CD4-positive, alpha-beta T cell (primary cell): ENCODE data around the gene KCNS3. TPM values are rescaled to one million over a fixed set of nuclear protein-coding genes. Genes with fewer than 3 reads are reported as not detected.

Experiments used
- ATAC-seq: fragments of 200-7000 bp; cut with Tn5 transposase; one replicate; pipeline ENCODE4 v1.10.0; 2022; ENCODE audit warnings: mild to moderate bottlenecking; ENCODE audit not compliant: poor library complexity
- CTCF ChIA-PET: fragments of 350-600 bp; sonication (Branson Sonifier 250); formaldehyde crosslinking; loops from one replicate; lab custom pipeline; 2021; ENCODE audit warnings: antibody characterized with exemption, inconsistent platforms; lab: Charles Lee
- POLR2A ChIA-PET: fragments of 350-600 bp; sonication (Branson Sonifier 250); formaldehyde crosslinking; loops from one replicate; lab custom pipeline; 2021; ENCODE audit warnings: antibody characterized with exemption, inconsistent platforms; lab: Charles Lee
- DNase-seq, 14 experiments: peaks; one replicate each; pipeline ENCODE4 v3.0.0-alpha.2; 2013 to 2020; ENCODE audit warnings: mixed read lengths in 2 of 14
- H3K27ac ChIP-seq, 2 donors: one replicate each; pipeline versions ENCODE4 v1.5.1 to v1.7.0; 2013; ENCODE audit warnings: low read length in 2 of 2, low read depth in 1 of 2, mild to moderate bottlenecking in 1 of 2
- H3K27me3 ChIP-seq, 2 experiments: 1 replicate in 1 of 2; 2 replicates in 1 of 2; pipeline versions ENCODE4 v1.6.1 to v1.7.0; 2013; ENCODE audit warnings: low read length in 2 of 2, control low read depth in 1 of 2, mild to moderate bottlenecking in 1 of 2, moderate library complexity in 1 of 2; ENCODE audit not compliant: insufficient read depth in 2 of 2, control insufficient read depth in 1 of 2
- H3K36me3 ChIP-seq: one replicate; pipeline ENCODE4 v1.6.1; 2013; ENCODE audit warnings: low read length, control low read depth; ENCODE audit not compliant: insufficient read depth
- H3K4me1 ChIP-seq: one replicate; pipeline ENCODE4 v1.6.1; 2013; ENCODE audit warnings: low read length, control low read depth; ENCODE audit not compliant: insufficient read depth
- H3K4me3 ChIP-seq: one replicate; pipeline ENCODE4 v1.5.1; 2013; ENCODE audit warnings: mild to moderate bottlenecking, low read length, moderate library complexity
- H3K9me3 ChIP-seq, 2 experiments: 1 replicate in 1 of 2; 2 replicates in 1 of 2; pipeline versions ENCODE4 v1.6.1 to v1.7.0; 2013; ENCODE audit warnings: low read length in 2 of 2, mild to moderate bottlenecking in 2 of 2, control low read depth in 1 of 2, moderate library complexity in 1 of 2; ENCODE audit not compliant: control insufficient read depth in 1 of 2, insufficient read depth in 1 of 2
- H3K27ac Mint-ChIP-seq: one replicate; pipeline ENCODE4 v1.8.0; 2020; ENCODE audit warnings: mixed read lengths
- H3K27me3 Mint-ChIP-seq: one replicate; pipeline ENCODE4 v1.8.0; 2021; ENCODE audit warnings: mixed read lengths
- H3K36me3 Mint-ChIP-seq: one replicate; pipeline ENCODE4 v1.8.0; 2021; ENCODE audit warnings: low read depth, mixed read lengths
- H3K4me1 Mint-ChIP-seq: one replicate; pipeline ENCODE4 v1.8.0; 2021; ENCODE audit warnings: low read depth, mixed read lengths
- H3K4me3 Mint-ChIP-seq: one replicate; pipeline ENCODE4 v1.8.0; 2020; ENCODE audit warnings: mild to moderate bottlenecking, mixed read lengths
- H3K9me3 Mint-ChIP-seq: one replicate; pipeline ENCODE4 v1.8.0; 2020; ENCODE audit warnings: mixed read lengths
- intact Hi-C, 2 experiments: fragments of 100-400 bp; cut with DNase I in 1 of 2; cut with micrococcal nuclease in 1 of 2; formaldehyde crosslinking; loops; one replicate each; pipeline versions ENCODE4 v1.15.1 to v1.9.0; 2023 to 2025; cut with DNase I, micrococcal nuclease
- total RNA-seq, 174 experiments: library from RNA in 2 of 174; stranded (reverse) in 2 of 174; gene quantifications; one replicate each; pipeline ENCODE4 v1.2.3 and lab custom pipeline; 2021 to 2026
- TF ChIP-seq, protein P1 (sequence below): fragments of 200-600 bp; IDR thresholded peaks from one replicate; pipeline ENCODE4 v1.8.0; 2022; ENCODE audit warnings: antibody characterized with exemption, mild to moderate bottlenecking

The KCNS3 gene
- total RNA-seq, 2 experiments from 2014 or later, result not detected

DNA sequence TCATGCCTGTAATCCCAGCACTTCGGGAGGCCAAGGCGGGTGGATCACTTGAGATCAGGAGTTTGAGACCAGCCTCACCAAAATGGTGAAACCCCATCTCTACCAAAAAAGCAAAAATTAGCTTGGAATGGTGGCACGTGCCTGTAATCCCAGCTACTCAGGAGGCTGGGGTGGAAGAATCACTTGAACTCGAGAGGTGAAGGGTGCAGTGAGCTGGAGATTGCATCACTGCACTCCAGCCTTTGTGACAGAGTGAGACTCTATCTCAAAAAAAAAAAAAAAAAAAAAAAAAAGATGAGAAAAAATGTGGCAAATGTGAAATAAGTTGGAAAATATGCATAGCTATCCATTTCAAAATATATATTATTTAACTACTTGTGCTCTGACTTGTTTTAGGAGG lies 65.0 kb downstream of the KCNS3 start:
- Histone ChIP-seq H3K4me1 (no peaks in the 10 kb centered on the region), H3K9me3 (no peaks in the 10 kb centered on the region), H3K4me3 (no peak overlapping the region), H3K27ac (no peak overlapping the region), H3K36me3 (no peaks in the 10 kb centered on the region), H3K27me3 (no peaks in the 10 kb centered on the region)
- TF ChIP-seq, protein P1, sequence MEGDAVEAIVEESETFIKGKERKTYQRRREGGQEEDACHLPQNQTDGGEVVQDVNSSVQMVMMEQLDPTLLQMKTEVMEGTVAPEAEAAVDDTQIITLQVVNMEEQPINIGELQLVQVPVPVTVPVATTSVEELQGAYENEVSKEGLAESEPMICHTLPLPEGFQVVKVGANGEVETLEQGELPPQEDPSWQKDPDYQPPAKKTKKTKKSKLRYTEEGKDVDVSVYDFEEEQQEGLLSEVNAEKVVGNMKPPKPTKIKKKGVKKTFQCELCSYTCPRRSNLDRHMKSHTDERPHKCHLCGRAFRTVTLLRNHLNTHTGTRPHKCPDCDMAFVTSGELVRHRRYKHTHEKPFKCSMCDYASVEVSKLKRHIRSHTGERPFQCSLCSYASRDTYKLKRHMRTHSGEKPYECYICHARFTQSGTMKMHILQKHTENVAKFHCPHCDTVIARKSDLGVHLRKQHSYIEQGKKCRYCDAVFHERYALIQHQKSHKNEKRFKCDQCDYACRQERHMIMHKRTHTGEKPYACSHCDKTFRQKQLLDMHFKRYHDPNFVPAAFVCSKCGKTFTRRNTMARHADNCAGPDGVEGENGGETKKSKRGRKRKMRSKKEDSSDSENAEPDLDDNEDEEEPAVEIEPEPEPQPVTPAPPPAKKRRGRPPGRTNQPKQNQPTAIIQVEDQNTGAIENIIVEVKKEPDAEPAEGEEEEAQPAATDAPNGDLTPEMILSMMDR, result no peak
- DNase-seq (no peak), ATAC-seq (no peak)
- H3K36me3 Mint-ChIP-seq, result no peaks in the 10 kb centered on the region
- H3K4me3 Mint-ChIP-seq, result no peak overlapping the region
- CTCF ChIA-PET, result no interaction called here
- no peak overlapping the region for H3K27ac Mint-ChIP-seq
- H3K9me3 Mint-ChIP-seq, result peaks cover 2% of the 10 kb centered on the region
- H3K27me3 Mint-ChIP-seq, result peaks cover 5% of the 10 kb centered on the region
- H3K4me1 Mint-ChIP-seq, result no peaks in the 10 kb centered on the region
- intact Hi-C loops, result no loop called here
- POLR2A ChIA-PET, result no interaction called here

DNA sequence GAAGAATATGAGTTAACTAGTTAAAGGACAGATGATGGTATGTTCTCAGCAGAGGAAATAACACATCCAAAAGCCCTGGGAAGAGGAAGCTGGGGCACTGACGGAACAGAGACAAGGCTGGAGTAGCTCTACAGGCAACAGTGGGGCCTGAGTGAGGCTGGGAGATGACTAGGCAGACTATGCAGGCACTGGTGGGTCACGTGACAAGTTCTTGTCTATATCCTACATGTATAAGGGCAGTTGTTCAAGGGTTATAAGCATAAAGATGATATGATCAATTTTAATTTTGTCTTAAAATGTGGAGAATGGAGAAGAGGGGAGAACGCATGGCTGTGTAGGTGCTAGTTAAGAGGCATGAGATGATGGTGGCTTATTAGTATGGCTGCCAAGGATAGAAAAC lies 68.6 kb downstream of the KCNS3 start:
- ATAC-seq (no peak), DNase-seq (no peak)
- Histone ChIP-seq H3K36me3 (no peaks in the 10 kb centered on the region), H3K27me3 (no peaks in the 10 kb centered on the region), H3K27ac (no peak overlapping the region), H3K4me1 (no peaks in the 10 kb centered on the region), H3K4me3 (no peak overlapping the region), H3K9me3 (no peaks in the 10 kb centered on the region)
- no peaks in the 10 kb centered on the region for H3K27me3 Mint-ChIP-seq
- intact Hi-C loops, result no loop called here
- no peaks in the 10 kb centered on the region for H3K4me1 Mint-ChIP-seq
- no peak overlapping the region for H3K27ac Mint-ChIP-seq
- H3K4me3 Mint-ChIP-seq, result no peak overlapping the region
- no peaks in the 10 kb centered on the region for H3K9me3 Mint-ChIP-seq
- CTCF ChIA-PET, result no interaction called here
- POLR2A ChIA-PET, result no interaction called here
- no peaks in the 10 kb centered on the region for H3K36me3 Mint-ChIP-seq
- TF ChIP-seq, protein P1, result no peak

DNA sequence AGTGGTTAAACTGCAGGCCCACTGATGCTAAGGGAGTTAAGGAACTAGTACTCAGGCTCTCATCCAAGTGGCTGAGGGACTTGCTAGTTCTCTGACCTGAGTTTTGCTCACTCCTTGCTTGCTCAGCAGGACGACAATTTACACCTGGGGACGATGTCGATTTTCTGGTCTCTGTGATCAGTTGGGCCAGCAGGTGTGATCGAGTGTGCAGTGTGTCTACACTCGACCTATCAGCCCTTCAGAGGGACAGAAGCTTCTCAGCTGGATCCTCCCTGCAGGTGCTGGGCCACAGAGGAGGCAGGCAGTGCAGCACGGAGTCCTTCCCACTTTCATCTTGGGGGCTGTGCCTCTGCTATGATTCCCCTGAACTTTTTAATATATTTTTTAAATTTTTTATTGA lies 71.5 kb downstream of the KCNS3 start:
- H3K4me3 ChIP-seq, result no peak overlapping the region
- ChIA-PET POLR2A (no interaction called here), CTCF (no interaction called here)
- H3K4me1 Mint-ChIP-seq, result no peaks in the 10 kb centered on the region
- TF ChIP-seq, protein P1, result no peak
- no peaks in the 10 kb centered on the region for H3K9me3 Mint-ChIP-seq
- no peaks in the 10 kb centered on the region for H3K27me3 Mint-ChIP-seq
- ATAC-seq (no peak), DNase-seq (no peak)
- no peaks in the 10 kb centered on the region for H3K36me3 Mint-ChIP-seq
- H3K27me3 ChIP-seq, result no peaks in the 10 kb centered on the region
- H3K4me1 ChIP-seq, result no peaks in the 10 kb centered on the region
- H3K9me3 ChIP-seq, result no peaks in the 10 kb centered on the region
- intact Hi-C loops, result no loop called here
- no peak overlapping the region for H3K4me3 Mint-ChIP-seq
- H3K27ac ChIP-seq, result no peak overlapping the region
- H3K36me3 ChIP-seq, result no peaks in the 10 kb centered on the region
- no peak overlapping the region for H3K27ac Mint-ChIP-seq
